Left lung (tissue), 10 donors: Measurements from ENCODE around the gene HS6ST2. TPM values are rescaled to one million over a fixed set of nuclear protein-coding genes. Genes with fewer than 3 reads are reported as not detected.

Source experiments
- ATAC-seq: fragments of 200-7000 bp; cut with Tn5 transposase; one replicate; pipeline ENCODE4 v1.9.1; 2020; ENCODE audit warnings: moderate library complexity
- DNase-seq, 4 donors: peaks; one replicate each; pipeline ENCODE4 v3.0.0-alpha.2; 2013 to 2020
- H3K27ac ChIP-seq, 2 donors: fragments of 200-600 bp; sonication (generic) in 1 of 2; one replicate each; pipeline versions ENCODE4 v1.5.0 to v1.8.0; 2020 to 2021
- H3K27me3 ChIP-seq, 2 donors: fragments of 200-600 bp; sonication (generic) in 1 of 2; one replicate each; pipeline versions ENCODE4 v1.5.0 to v1.8.0; 2020 to 2021
- H3K36me3 ChIP-seq, 2 donors: fragments of 200-600 bp; sonication (generic) in 1 of 2; one replicate each; pipeline versions ENCODE4 v1.5.0 to v1.8.0; 2020 to 2021
- H3K4me1 ChIP-seq, 2 donors: fragments of 200-600 bp; one replicate each; pipeline ENCODE4 v1.8.0; 2021
- H3K4me3 ChIP-seq, 2 donors: fragments of 200-600 bp; sonication (generic) in 1 of 2; one replicate each; pipeline versions ENCODE4 v1.5.0 to v1.8.0; 2020 to 2021; ENCODE audit warnings: mild to moderate bottlenecking in 1 of 2
- H3K9me3 ChIP-seq, 2 donors: fragments of 200-600 bp; sonication (generic) in 1 of 2; one replicate each; pipeline versions ENCODE4 v1.5.0 to v1.8.0; 2020 to 2021
- CTCF ChIP-seq, 2 donors: fragments of 200-600 bp; sonication (generic) in 1 of 2; IDR thresholded peaks; one replicate each; pipeline versions ENCODE4 v1.5.0 to v1.8.0; 2021; ENCODE audit warnings: antibody characterized with exemption in 2 of 2
- intact Hi-C, 2 donors: fragments of 100-400 bp; cut with DNase I; formaldehyde crosslinking; loops; one replicate each; pipeline versions ENCODE4 v1.11.2 to v1.14.2; 2022
- polyA plus RNA-seq, 6 donors: library from polyadenylated mRNA; unstranded; fragments of 120-200 nt; gene quantifications; one replicate each; pipeline ENCODE4 v1.2.1, GENCODE V29; 2013; ENCODE audit not compliant: insufficient read length in 6 of 6
- total RNA-seq, 2 donors: library from RNA; stranded (reverse); fragmentation: NEBNext Ultra II Directional; extraction: Animal tissue kit (Norgen Biotek cat#: 25700); gene quantifications; one replicate each; pipeline ENCODE4 v1.2.1, GENCODE V29; 2021
- donor health status: DM: no; HTN: yes; CAD: no.
- donor health status: DM: no; HTN: no; CAD: no.

HS6ST2 gene
- total and polyA plus RNA-seq, 8 donors: 1.0 to 22.9 (median 15.2) TPM

GRCh38 chrX:132819711-132820264, 138.6 kb downstream of the HS6ST2 start:
- no peak for DNase-seq
- Histone ChIP-seq H3K9me3 (no peaks in the 10 kb centered on the region), H3K4me3 (no peak overlapping the region), H3K36me3 (no peaks in the 10 kb centered on the region), H3K27ac (no peak overlapping the region), H3K4me1 (no peaks in the 10 kb centered on the region), H3K27me3 (no peaks in the 10 kb centered on the region)
- TF ChIP-seq CTCF (IDR thresholded peaks at IDR 0.05): no peak
- no peak for ATAC-seq
- intact Hi-C loops: no loop called here

GRCh38 chrX:132818638-132819037, 139.8 kb downstream of the HS6ST2 start:
- Histone ChIP-seq H3K27me3 (no peaks in the 10 kb centered on the region), H3K4me3 (no peak overlapping the region), H3K27ac (no peak overlapping the region), H3K36me3 (no peaks in the 10 kb centered on the region), H3K4me1 (no peaks in the 10 kb centered on the region), H3K9me3 (no peaks in the 10 kb centered on the region)
- TF ChIP-seq CTCF (IDR thresholded peaks at IDR 0.05): no peak
- no peak for ATAC-seq
- intact Hi-C loops: no loop called here
- DNase-seq: no peak

- no peak for TF ChIP-seq CTCF (IDR thresholded peaks at IDR 0.05)
- Histone ChIP-seq H3K9me3 (no peaks in the 10 kb centered on the region), H3K27me3 (no peaks in the 10 kb centered on the region), H3K36me3 (no peaks in the 10 kb centered on the region), H3K4me3 (no peak overlapping the region), H3K27ac (no peak overlapping the region), H3K4me1 (no peaks in the 10 kb centered on the region)
- DNase-seq (no peak), ATAC-seq (no peak)
- intact Hi-C loops: no loop called here
These were observed 142.8 kb downstream of the HS6ST2 start for GRCh38 chrX:132815643-132816042.

GRCh38 chrX:132810964-132811712, 147.3 kb downstream of the HS6ST2 start:
- Histone ChIP-seq H3K36me3 (no peaks in the 10 kb centered on the region), H3K27me3 (no peaks in the 10 kb centered on the region), H3K4me3 (no peak overlapping the region), H3K4me1 (no peaks in the 10 kb centered on the region), H3K27ac (no peak overlapping the region), H3K9me3 (no peaks in the 10 kb centered on the region)
- ATAC-seq (no peak), DNase-seq (no peak)
- no peak for TF ChIP-seq CTCF (IDR thresholded peaks at IDR 0.05)
- intact Hi-C loops: no loop called here

GRCh38 chrX:132810488-132810887, 147.9 kb downstream of the HS6ST2 start:
- no peak overlapping the region for H3K4me3 ChIP-seq
- no peak for DNase-seq
- no peak for ATAC-seq
- intact Hi-C loops: no loop called here
- H3K36me3 ChIP-seq: no peaks in the 10 kb centered on the region
- TF ChIP-seq CTCF (IDR thresholded peaks at IDR 0.05): no peak
- no peak overlapping the region for H3K27ac ChIP-seq
- no peaks in the 10 kb centered on the region for H3K4me1 ChIP-seq
- H3K9me3 ChIP-seq: no peaks in the 10 kb centered on the region
- H3K27me3 ChIP-seq: no peaks in the 10 kb centered on the region
